ENCODE measurements around the gene HAUS2. TPM values are rescaled to one million over a fixed set of nuclear protein-coding genes. Genes with fewer than 3 reads are reported as not detected.

Gene HAUS2
- total RNA-seq, 1 experiment from 2014 or later, result 23.7 TPM

GRCh38 chr15:42508263-42508690 is 40.4 kb upstream of the HAUS2 start:
- no peak overlapping the region for H2AFZ ChIP-seq
- H3K4me2 ChIP-seq, result no peak overlapping the region
- no peaks in the 10 kb centered on the region for H3K36me3 ChIP-seq (ENCODE audit: low read depth)
- no peaks in the 10 kb centered on the region for H3K9me2 ChIP-seq (ENCODE audit: insufficient read depth)
- no peak for DNase-seq
- no peak overlapping the region for H3K27ac ChIP-seq
- ChIA-PET CTCF (no interaction called here), POLR2A (ENCODE audit: unreplicated experiment) (interaction anchor here (0.6 kb wide), 1 partner anchor 67 kb away, joined by 3 read pairs; the partner anchor contains the start of gene STARD9)
- intact Hi-C loops (cut with micrococcal nuclease; ENCODE audit: unreplicated experiment), result no loop called here
- no peaks in the 10 kb centered on the region for H4K20me1 ChIP-seq (ENCODE audit: insufficient read depth)
- no peaks in the 10 kb centered on the region for H3K27me3 ChIP-seq (ENCODE audit: insufficient read depth, low read depth)
- no peaks in the 10 kb centered on the region for H3K9me3 ChIP-seq (ENCODE audit: insufficient read depth, low read depth)
- H3F3A ChIP-seq (ENCODE audit: insufficient read depth, low read depth), result no peaks in the 10 kb centered on the region
- no peak overlapping the region for H3K4me3 ChIP-seq
- H3K79me2 ChIP-seq (ENCODE audit: low read depth), result no peaks in the 10 kb centered on the region
- TF ChIP-seq EZH2 (IDR thresholded peaks at IDR 0.05; ENCODE audit: low read depth) (no peak), CTCF (conservative IDR thresholded peaks at IDR 0.05) (no peak)
- no TSS peak for BruUV-seq (replicated peaks)
- no peaks in the 10 kb centered on the region for H3K4me1 ChIP-seq (replicated peaks; ENCODE audit: insufficient read depth)

DNA sequence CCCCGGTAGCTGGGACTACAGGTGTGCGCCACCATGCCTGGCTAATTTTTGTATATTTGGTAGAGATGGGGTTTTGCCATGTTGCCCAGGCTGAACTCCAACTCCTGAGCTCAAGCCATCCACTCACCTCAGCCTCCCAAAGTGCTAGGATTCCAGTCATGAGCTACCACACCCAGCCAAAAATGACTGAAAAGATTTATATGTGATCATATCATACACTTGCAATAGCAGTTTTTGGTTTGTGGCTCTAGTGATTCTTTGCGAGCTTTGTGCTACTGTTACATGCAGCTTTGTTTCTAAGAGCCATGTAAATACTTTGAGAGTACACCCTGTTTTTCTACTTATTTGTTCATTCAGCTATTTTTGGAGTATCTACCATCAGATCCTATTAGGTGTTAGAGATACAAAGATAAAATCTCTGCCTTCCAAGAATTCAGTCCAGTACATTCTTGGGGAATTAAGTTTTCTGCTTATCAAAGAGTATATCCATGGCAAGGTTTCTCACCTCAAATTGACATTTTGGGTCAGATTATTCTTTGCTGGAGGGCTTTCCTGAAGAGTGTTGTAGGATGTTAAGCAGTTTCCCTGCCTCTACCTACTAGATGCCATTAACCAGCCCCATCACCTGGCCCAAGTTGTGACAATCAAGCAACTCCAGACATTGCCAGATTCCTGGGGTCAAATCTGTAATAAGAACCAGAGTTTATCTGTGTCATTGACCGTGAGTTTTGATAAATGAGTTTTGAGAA is 38.2 kb upstream of the HAUS2 start:
- TF ChIP-seq CTCF (conservative IDR thresholded peaks at IDR 0.05) (no peak), EZH2 (IDR thresholded peaks at IDR 0.05; ENCODE audit: low read depth) (no peak)
- Histone ChIP-seq H3K4me2 (no peak overlapping the region), H3K9me3 (ENCODE audit: insufficient read depth, low read depth) (no peaks in the 10 kb centered on the region), H2AFZ (no peak overlapping the region), H3K79me2 (ENCODE audit: low read depth) (no peaks in the 10 kb centered on the region), H3K36me3 (ENCODE audit: low read depth) (no peaks in the 10 kb centered on the region), H3K4me3 (no peak overlapping the region), H3K27ac (no peak overlapping the region), H4K20me1 (ENCODE audit: insufficient read depth) (no peaks in the 10 kb centered on the region), H3K9me2 (ENCODE audit: insufficient read depth) (no peaks in the 10 kb centered on the region), H3K4me1 (replicated peaks; ENCODE audit: insufficient read depth) (no peaks in the 10 kb centered on the region), H3K27me3 (ENCODE audit: insufficient read depth, low read depth) (no peaks in the 10 kb centered on the region), H3F3A (ENCODE audit: insufficient read depth, low read depth) (no peaks in the 10 kb centered on the region)
- peak in 1 of 2 experiments; percentile 38 for DNase-seq
- POLR2A ChIA-PET (ENCODE audit: unreplicated experiment), result interaction anchor here (0.6 to 0.7 kb wide), 7 partner anchors 11 to 861 kb away, joined by 4 to 11 read pairs (median 5); partner anchors contain the start of genes TUBGCP4, ZNF106 and ZSCAN29
- CTCF ChIA-PET, result no interaction called here
- intact Hi-C loops (cut with micrococcal nuclease; ENCODE audit: unreplicated experiment), result loop anchor here (2.0 kb wide), 1 partner anchor 16 kb away; the partner anchor contains the start of gene SNAP23
- BruUV-seq (replicated peaks), result no TSS peak

- TF ChIP-seq EZH2 (IDR thresholded peaks at IDR 0.05; ENCODE audit: low read depth) (no peak), CTCF (conservative IDR thresholded peaks at IDR 0.05) (no peak)
- Histone ChIP-seq H3K9me3 (ENCODE audit: insufficient read depth, low read depth) (no peaks in the 10 kb centered on the region), H3K27ac (no peak overlapping the region), H3F3A (ENCODE audit: insufficient read depth, low read depth) (no peaks in the 10 kb centered on the region), H3K4me1 (replicated peaks; ENCODE audit: insufficient read depth) (no peaks in the 10 kb centered on the region), H4K20me1 (ENCODE audit: insufficient read depth) (no peaks in the 10 kb centered on the region), H3K79me2 (ENCODE audit: low read depth) (no peaks in the 10 kb centered on the region), H3K4me3 (no peak overlapping the region), H3K4me2 (no peak overlapping the region), H2AFZ (no peak overlapping the region), H3K36me3 (ENCODE audit: low read depth) (no peaks in the 10 kb centered on the region), H3K27me3 (ENCODE audit: insufficient read depth, low read depth) (no peaks in the 10 kb centered on the region), H3K9me2 (ENCODE audit: insufficient read depth) (no peaks in the 10 kb centered on the region)
- peak in 1 of 2 experiments; percentile 66 for DNase-seq
- intact Hi-C loops (cut with micrococcal nuclease; ENCODE audit: unreplicated experiment), result loop anchor here (2.0 kb wide), 1 partner anchor 16 kb away; the partner anchor contains the start of gene SNAP23
- BruUV-seq (replicated peaks), result no TSS peak
- POLR2A ChIA-PET (ENCODE audit: unreplicated experiment), result interaction anchor here (0.6 to 0.7 kb wide), 4 partner anchors 11 to 613 kb away, joined by 5 to 11 read pairs (median 6); no protein-coding TSS in a partner anchor
- CTCF ChIA-PET, result no interaction called here
Measured at GRCh38 chr15:42511007-42511391, 37.6 kb upstream of the HAUS2 start.
